Esophagus squamous epithelium (tissue), 4 donors: ENCODE measurements around the gene SPSB4.

Source experiments
- CTCF ChIP-seq, 6 experiments: fragments of 450-650 bp in 4 of 6; fragments of 200-600 bp in 2 of 6; sonication (generic) in 2 of 6; IDR thresholded peaks; one replicate each; pipeline ENCODE4 v1.5.1; 2016 to 2019; ENCODE audit warnings: antibody characterized with exemption in 6 of 6, mild to moderate bottlenecking in 4 of 6, moderate library complexity in 4 of 6
- POLR2A ChIP-seq, 4 donors: fragments of 450-650 bp; IDR thresholded peaks; one replicate each; pipeline ENCODE4 v1.6.1; 2017; ENCODE audit warnings: antibody characterized with exemption in 4 of 4, mild to moderate bottlenecking in 4 of 4, moderate library complexity in 3 of 4

- no peak for TF ChIP-seq CTCF (IDR thresholded peaks at IDR 0.05)
- TF ChIP-seq POLR2A (IDR thresholded peaks at IDR 0.05) = no peak
Observed at GRCh38 chr3:141056751-141057171, 5.6 kb downstream of the SPSB4 start.
